Measurements from ENCODE around the gene KLHL3.

GRCh38 chr5:137724251-137724650 lies 11.6 kb downstream of the KLHL3 start:
- no peak for TF ChIP-seq USF2 (CRISPR knock-in tag; IDR thresholded peaks at IDR 0.05)
- TF ChIP-seq, protein P1, sequence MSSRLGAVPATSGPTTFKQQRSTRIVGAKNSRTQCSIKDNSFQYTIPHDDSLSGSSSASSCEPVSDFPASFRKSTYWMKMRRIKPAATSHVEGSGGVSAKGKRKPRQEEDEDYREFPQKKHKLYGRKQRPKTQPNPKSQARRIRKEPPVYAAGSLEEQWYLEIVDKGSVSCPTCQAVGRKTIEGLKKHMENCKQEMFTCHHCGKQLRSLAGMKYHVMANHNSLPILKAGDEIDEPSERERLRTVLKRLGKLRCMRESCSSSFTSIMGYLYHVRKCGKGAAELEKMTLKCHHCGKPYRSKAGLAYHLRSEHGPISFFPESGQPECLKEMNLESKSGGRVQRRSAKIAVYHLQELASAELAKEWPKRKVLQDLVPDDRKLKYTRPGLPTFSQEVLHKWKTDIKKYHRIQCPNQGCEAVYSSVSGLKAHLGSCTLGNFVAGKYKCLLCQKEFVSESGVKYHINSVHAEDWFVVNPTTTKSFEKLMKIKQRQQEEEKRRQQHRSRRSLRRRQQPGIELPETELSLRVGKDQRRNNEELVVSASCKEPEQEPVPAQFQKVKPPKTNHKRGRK (CRISPR knock-in tag; IDR thresholded peaks at IDR 0.05; ENCODE audit: borderline replicate concordance) = no peak
- TF ChIP-seq CTCF (IDR thresholded peaks at IDR 0.05) = no peak
- TF ChIP-seq FOXJ3 (CRISPR knock-in tag; IDR thresholded peaks at IDR 0.05; ENCODE audit: borderline replicate concordance) = no peak
- no peak for TF ChIP-seq JUN (CRISPR knock-in tag; IDR thresholded peaks at IDR 0.05)
- TF ChIP-seq E2F4 (CRISPR knock-in tag; IDR thresholded peaks at IDR 0.05; ENCODE audit: borderline replicate concordance, low read depth) = no peak
- no peak for TF ChIP-seq ESRRA (CRISPR knock-in tag; IDR thresholded peaks at IDR 0.05; ENCODE audit: borderline replicate concordance)
